ENCODE data around the gene SHROOM3.

SHROOM3 gene

DNA sequence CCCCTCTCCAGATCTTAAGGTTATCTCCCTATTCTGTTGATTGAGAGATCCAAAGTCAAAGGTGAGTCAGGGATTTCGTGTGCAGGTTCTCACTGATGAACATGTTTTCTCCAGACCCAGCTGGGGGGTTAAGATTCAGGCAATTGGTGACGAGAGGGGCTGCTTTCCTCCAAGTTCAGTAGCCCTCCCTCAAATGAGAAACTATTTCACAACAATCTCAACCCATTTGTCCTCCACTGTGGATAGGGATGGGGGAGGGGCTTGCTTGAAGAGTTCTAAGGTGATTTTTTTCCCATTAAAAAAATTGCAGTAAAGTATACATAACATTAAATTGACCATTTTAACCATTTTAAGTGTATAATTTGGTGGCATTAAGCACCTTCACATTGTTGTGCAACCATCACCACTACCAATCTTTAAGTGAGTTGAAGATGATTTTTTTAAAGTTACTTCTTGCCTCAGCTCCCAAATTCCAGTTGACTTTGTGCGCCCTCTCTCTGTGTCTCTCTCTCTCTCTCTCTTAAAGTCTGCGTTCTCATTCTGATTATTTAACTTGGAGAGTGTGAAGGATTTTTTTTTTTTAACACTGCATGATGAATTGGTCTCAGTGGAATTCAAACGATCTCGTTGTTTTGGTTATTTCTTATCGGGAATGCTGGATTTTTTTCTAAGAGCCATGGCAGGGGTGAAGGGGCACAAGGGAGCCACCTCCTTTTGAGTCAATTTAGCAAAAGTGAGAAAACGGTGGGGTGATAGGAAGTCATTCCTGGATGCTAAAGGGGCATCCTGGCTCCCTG lies 175.9 kb downstream of the SHROOM3 start:
- H3K4me3 ChIP-seq (replicated peaks in 1 of 2; ENCODE audit: low read depth in 2 of 2, low read length in 2 of 2) = no peak overlapping the region
- TF ChIP-seq, protein P1, sequence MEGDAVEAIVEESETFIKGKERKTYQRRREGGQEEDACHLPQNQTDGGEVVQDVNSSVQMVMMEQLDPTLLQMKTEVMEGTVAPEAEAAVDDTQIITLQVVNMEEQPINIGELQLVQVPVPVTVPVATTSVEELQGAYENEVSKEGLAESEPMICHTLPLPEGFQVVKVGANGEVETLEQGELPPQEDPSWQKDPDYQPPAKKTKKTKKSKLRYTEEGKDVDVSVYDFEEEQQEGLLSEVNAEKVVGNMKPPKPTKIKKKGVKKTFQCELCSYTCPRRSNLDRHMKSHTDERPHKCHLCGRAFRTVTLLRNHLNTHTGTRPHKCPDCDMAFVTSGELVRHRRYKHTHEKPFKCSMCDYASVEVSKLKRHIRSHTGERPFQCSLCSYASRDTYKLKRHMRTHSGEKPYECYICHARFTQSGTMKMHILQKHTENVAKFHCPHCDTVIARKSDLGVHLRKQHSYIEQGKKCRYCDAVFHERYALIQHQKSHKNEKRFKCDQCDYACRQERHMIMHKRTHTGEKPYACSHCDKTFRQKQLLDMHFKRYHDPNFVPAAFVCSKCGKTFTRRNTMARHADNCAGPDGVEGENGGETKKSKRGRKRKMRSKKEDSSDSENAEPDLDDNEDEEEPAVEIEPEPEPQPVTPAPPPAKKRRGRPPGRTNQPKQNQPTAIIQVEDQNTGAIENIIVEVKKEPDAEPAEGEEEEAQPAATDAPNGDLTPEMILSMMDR (IDR thresholded peaks at IDR 0.05; ENCODE audit: low read depth, low read length) = no peak
- peak; percentile 57 to 65 for DNase-seq (ENCODE audit: low read depth in 2 of 2)

GRCh38 chr4:76611616-76612207 lies 176.7 kb downstream of the SHROOM3 start:
- no peak overlapping the region for H3K4me3 ChIP-seq (replicated peaks in 1 of 2; ENCODE audit: low read depth in 2 of 2, low read length in 2 of 2)
- peak in 1 of 2 donors; percentile 24 for DNase-seq (ENCODE audit: low read depth in 2 of 2)
- TF ChIP-seq, protein P1 (IDR thresholded peaks at IDR 0.05; ENCODE audit: low read depth, low read length) = no peak

- DNase-seq (ENCODE audit: low read depth in 2 of 2) = peak in 1 of 2 donors; percentile 83
- no peak overlapping the region for H3K4me3 ChIP-seq (replicated peaks in 1 of 2; ENCODE audit: low read depth in 2 of 2, low read length in 2 of 2)
- TF ChIP-seq, protein P1 (IDR thresholded peaks at IDR 0.05; ENCODE audit: low read depth, low read length) = no peak
Observed at GRCh38 chr4:76614589-76614988, 179.6 kb downstream of the SHROOM3 start.

GRCh38 chr4:76615999-76616398 lies 181.0 kb downstream of the SHROOM3 start:
- H3K4me3 ChIP-seq (replicated peaks in 1 of 2; ENCODE audit: low read depth in 2 of 2, low read length in 2 of 2) = no peak overlapping the region
- TF ChIP-seq, protein P1 (IDR thresholded peaks at IDR 0.05; ENCODE audit: low read depth, low read length) = no peak
- no peak for DNase-seq (ENCODE audit: low read depth in 2 of 2)

- DNase-seq (ENCODE audit: low read depth in 2 of 2) = no peak
- TF ChIP-seq, protein P1 (IDR thresholded peaks at IDR 0.05; ENCODE audit: low read depth, low read length) = no peak
- no peak overlapping the region for H3K4me3 ChIP-seq (replicated peaks in 1 of 2; ENCODE audit: low read depth in 2 of 2, low read length in 2 of 2)
Observed at GRCh38 chr4:76616526-76616925, 181.5 kb downstream of the SHROOM3 start.

GRCh38 chr4:76620723-76621468 lies 185.9 kb downstream of the SHROOM3 start:
- H3K4me3 ChIP-seq (replicated peaks in 1 of 2; ENCODE audit: low read depth in 2 of 2, low read length in 2 of 2) = no peak overlapping the region
- no peak for DNase-seq (ENCODE audit: low read depth in 2 of 2)
- TF ChIP-seq, protein P1 (IDR thresholded peaks at IDR 0.05; ENCODE audit: low read depth, low read length) = no peak
